NK-92 (cell line): Measurements from ENCODE around the gene DSCAML1.

Source experiments
- DNase-seq: peaks from one replicate; lab custom pipeline; 2025; ENCODE audit not compliant: unreplicated experiment; lab: John Stamatoyannopoulos, UW

DSCAML1 gene

DNA sequence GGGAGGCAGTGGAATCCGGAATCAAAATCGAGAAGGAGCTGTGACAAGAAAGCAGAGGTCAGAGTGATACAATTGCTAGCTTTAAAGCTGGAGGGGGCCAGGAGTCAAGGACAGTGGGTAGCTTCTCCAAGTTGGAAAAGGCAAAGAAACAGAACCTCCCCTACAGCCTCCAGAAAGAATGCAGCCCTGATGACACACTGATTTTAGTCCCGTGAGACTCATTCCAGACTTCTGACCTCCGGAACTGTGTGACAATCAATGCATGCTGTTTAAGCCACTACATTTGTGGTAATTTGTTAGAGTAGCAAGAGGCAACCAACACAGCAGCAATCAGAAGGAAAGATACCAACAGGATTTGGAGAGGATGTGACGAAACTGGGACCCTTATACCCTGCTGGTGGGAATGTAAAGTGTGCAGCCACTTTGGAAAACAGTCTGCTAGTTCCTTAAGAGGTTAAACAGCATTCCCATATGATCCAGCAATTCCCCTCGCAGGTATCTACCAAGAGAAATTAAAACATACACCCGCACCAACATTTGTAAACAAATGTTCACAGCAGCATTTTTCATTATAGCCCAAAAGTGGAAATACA is 66.7 kb downstream of the DSCAML1 start:
- DNase-seq = no peak

DNA sequence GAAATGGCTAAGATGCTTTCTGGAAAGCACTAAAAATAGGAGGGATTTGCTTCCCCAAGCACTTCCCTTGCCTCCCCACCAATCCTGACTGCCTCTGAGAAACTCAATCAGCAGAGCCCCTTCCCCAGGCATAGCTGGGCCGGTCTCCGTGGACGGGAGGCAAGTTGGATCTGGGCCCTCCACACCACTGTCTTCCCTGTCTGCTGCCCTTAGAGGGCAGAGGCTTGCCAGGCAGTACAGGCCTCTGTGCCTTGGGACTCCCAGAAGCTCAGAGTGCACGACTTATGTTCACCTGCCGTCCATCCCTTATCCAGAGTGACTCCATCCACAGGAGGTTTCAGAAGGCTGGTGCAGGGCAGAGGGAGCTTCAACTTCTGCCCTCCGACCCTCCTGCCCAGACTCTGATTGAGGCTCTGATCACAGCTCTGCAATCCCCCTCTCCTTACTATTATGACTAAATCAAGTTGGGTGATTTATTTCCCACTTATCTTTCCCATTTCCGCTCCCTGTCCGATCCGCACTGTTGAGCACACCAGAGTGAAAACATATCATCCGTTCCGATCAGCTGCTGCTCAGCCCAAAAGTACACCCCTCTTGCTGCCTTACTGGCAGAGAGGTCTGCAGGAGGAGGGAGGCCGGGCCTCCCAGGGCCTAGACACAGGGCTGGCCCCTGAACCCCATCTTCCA is 71.8 kb downstream of the DSCAML1 start:
- DNase-seq = no peak

DNA sequence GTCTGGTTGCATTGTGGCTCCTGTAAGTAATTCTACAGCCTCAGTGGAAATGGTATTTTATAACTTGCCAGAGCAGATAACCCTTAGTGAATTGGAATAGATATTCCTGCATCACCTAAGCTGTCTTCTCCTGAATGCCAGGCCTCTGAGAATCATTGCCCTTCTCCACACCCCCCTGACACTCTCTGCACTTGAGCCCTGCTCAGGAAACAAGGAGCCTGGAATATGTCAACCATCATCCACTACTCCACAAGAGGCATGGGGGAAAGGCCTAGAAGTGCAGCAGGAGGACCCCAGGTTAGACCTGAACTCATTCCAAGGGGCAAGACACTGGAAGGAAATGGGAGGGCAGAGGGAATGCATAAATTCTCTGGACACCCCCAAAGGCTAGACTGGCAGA is 72.4 kb downstream of the DSCAML1 start:
- DNase-seq = no peak

DNA sequence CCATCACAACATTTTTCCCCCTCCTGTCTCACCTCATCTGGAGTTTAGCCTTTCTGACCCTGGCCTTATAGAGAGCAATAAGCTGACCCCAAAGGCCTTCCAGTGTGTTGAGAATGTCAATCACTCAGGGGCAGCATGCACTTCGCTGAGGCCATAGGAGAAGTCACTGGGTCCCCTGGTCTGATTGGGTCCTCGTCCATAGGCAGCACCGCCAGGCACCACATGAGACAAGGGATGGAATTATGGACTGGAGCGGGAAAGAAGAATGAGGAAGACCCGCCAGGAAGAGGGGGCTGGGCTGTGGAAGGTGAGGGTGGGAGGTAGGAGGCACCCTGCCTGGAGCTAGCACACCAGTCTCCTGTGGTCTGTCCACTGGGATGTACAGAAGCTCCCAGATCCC is 72.9 kb downstream of the DSCAML1 start:
- no peak for DNase-seq

DNA sequence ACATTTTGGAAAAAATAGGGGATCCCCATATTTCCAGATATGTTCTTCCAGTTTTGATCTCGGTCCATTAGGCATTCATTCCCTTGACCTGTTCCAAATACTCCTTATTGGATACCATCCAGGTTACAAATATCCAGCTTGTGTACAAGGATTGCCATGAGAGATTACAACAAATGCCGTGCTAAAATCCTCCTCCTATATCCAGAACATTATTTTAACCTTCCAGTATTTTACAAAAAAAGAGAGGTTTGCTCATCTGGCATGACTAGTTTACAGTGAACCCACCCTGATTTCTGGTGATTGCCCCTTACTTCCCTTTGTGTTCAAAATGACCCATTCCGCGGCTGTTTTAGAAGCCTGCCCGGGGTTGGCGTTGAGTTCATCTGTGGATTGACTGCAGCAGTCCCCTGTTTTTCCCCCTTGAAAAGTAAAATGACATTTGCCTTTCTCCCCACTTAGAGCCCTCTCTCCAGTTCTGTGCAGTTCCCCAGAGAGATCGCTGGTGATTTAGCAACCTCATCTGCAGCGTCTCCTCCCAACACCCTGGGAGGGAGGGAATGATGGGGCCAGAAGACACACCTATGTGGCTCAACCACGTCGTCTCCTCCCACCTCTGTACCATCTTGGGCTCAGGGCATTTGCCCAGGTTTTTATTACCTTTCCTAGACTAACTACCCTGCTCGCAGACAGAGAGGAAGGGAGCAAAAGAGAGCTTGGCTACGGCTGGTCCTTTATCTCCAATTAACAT is 73.6 kb downstream of the DSCAML1 start:
- DNase-seq = no peak

DNA sequence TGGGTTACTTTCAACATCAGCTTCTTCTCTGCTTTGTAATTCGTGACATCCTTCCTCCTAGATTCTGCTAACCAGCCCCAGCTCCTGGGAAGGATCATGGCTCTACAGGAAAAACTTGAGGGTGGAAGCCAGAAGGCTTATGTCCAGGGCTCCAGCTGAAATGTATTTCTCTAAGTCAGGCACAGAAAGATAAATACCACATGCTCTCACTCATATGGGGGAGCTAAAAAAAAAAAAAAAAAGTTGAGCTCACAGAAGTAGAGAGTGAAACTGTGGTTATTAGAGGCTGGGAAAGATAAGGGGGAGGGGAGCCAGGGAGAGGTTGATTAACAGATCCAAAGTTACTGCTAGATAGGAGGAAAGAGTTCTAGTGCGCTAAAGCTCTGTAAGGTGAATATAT is 74.9 kb downstream of the DSCAML1 start:
- no peak for DNase-seq

DNA sequence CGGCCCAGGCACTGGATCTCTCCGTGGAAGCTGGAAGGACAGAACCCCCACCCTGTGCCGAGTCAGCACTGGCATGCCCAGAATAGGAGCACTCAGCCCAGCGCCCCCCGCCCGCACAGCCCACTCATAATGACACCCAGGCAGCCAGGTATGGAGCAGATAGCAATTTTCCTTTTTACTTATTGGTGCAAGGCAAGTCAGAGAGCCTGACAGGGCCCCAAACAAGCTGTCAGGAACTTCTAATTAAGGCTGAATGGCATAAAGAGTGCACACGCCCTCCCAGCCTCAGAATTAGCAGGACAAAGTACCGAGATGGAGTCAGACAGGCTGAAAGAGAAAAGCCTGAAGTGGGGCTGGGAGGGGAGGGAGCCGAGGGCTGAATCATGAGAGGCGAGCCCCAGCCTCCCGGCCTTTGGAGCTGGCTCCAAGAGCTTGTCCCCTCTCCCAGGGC is 76.9 kb downstream of the DSCAML1 start:
- no peak for DNase-seq

DNA sequence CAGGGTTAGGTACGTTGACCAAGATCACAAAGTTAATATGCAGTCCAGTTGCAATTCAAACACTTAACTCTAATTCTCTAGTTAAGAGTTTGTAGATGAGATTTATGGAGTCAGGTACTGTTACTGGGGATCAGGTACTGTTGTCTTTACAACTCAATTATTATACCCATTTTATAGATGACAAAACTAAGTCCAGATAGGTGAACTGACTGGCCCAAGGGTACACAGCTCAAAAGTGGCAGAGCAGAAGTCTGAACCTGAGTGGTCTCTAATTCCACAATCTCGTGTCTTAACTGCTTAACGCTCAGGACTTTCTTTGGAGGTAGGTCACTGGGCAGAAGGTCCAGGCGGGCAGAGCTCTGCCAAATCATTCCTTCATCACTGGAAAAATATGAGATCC is 77.5 kb downstream of the DSCAML1 start:
- no peak for DNase-seq

DNA sequence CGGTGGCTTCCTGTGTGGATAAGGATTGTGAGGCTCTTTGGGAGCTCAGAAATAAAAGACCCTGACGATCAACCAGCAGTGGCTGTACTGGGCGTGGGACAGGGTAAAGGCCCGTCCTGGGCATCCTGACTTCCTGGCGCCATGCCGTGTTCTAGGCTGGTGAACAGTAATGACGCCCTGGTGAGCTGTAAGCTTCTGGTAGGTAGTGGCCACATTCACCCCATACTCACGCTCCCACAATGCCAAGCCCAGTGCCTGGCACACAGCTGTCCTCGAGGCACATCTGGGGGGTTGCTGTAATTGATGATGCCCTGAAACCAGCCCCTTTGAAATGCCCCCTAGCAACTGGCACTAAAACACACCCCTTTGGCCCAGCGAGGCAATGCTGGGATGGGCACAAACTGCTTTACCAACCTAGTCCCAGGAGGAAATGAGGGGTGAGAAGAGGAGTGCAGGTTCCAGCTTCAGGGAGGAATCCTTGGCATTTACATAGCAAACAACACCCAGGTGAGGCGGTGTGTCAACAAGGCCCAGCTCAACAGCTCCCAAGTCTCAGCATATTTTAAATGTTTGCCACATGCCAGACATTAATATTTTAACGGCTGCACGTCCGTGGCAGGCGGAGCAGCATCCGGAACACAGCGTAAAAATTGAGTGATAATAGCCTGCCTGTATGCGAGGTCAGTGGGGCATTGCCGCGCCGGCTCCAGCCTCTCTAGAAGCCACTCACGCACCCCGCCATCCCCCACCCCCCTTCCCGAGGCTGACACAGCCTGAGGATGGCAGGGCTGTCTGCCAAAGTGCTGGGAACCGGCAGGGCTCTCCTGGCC is 79.3 kb downstream of the DSCAML1 start:
- DNase-seq = no peak

DNA sequence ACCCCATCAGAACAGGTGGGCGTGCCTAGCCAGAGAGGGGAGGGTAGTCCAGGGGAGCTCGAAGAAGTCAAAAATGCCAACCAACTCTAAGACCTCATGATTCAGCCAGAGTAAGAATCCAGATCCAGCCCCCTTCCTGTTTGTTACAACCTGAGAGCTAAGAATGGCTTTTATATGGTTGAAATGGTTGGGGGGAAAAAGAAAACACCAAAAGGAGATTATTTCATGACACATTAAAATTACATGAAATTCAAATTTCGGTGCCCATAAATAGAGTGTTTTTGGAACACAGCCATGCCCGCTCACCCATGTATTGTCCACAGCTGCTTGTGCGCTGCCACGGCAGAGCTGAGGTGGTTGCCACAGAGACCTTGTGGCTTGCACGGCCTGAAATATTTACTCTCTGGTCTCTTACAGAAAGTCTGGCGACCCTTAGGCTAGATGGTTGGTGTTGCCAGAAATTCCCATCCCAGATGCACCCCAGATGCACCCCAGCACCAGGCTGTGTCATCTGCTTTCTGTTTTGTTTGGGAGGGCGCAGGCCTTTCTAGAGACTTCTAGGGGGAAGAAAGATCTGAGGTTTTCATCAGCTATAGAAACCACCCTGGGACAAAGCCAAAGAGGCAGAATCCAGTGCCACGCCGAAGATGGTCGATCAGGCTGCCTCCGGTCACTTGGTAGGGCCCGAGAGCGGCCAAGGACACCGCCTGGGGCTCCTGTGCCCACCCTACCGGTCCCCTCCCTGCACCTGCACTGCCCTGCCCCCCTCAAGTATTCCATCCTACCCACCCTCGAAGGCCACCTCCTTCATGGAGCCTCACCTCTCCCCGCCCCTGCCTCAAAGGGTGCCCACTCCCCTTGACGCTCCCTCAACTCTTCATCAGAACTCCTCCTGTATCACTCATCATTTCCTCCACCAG is 80.2 kb downstream of the DSCAML1 start:
- DNase-seq = no peak

DNA sequence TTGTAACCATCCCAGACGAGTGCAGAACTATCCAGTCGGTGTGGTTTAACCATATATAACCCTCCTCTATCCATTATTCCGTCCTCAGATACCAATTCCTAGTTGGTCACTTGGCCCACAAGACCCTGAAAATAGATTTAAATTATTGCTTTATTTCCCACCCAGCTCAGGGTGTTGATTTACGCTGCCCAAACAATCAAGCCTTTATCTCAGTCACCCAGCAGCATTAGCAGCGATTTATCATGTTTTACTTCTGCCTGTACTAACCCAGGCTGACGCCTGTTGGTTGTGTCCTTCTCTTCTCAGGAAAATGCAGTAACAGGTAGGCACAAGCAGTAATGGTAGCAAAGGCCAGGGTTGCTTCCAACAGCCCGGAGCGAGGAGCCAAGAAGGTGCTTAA is 81.2 kb downstream of the DSCAML1 start:
- no peak for DNase-seq

DNA sequence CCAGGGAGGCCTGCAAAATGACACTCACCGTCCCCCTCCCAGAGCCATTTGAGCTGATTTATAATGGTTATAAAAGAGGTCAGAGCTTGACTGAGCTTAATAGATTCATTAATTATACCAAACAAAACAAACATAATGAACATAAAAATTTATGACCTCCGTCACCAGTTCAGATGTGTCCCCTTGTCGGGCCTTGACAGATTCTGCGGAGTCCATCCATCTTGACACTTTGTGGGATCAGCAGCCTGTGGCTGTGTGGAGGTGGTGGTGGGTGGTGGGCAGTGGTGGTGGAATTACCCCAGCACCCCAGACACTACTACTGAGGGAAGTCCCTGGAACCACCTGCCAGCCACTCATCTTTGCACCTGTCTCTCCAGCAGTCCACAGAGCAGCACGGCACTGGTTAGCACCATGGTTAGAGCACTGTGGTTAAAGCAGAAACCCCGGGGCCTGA is 83.5 kb downstream of the DSCAML1 start:
- no peak for DNase-seq

DNA sequence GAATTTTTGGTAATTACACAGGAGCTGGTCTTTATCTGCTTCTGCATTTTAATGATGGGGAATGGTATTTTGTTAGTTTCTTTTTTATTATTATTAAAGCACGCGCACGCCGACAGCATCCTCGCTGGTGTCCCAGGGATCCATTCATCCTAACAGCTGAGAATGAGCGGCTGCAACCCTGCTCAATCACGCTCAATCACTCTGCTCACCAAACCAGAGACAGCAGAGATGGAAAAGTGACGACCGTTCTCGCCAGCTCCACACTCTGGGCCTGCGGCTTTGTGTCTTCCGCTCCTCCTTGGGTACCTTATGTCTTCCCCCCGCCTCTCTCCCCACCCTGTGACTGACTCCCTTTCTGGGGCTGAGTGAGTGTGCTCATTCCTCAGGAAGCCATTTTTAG is 84.5 kb downstream of the DSCAML1 start:
- DNase-seq = no peak

DNA sequence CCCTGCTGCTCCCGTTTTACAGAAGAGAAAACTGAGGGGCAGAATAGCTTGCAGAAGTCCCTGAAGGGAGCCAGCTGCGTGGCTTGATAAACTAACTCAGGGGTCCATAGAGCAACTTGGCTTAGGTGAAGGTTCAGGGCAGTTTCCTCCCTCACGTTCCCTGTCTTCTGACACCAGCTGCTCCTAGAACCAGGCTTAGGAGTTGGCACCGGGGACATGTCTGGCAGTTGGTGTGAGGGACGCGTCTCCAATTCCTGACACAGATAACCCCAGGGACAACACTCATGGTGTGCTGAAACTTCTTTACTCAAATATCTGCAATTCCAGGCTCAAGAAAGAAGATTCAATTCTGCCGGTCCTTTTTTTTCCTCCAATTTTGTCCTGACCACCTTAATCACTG is 85.7 kb downstream of the DSCAML1 start:
- DNase-seq = no peak

DNA sequence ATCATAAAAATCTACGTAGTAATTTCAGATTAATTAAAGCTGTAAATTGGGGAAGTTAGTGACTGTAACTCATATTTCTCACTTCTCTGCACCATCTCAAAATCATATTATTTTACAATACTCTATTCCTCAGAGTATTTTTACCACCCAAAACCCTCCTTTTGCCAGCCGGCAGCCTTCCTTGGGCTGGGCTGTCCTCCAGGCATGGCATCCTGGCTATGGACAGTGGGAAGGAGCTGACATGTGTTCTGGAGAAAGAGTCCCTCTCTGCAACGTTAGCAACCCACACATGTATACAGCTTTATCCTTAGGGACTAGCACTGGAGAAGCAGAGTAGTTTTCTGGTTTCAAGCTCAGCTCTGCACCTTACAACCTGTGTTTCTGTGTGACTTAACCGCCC is 86.8 kb downstream of the DSCAML1 start:
- DNase-seq = no peak

DNA sequence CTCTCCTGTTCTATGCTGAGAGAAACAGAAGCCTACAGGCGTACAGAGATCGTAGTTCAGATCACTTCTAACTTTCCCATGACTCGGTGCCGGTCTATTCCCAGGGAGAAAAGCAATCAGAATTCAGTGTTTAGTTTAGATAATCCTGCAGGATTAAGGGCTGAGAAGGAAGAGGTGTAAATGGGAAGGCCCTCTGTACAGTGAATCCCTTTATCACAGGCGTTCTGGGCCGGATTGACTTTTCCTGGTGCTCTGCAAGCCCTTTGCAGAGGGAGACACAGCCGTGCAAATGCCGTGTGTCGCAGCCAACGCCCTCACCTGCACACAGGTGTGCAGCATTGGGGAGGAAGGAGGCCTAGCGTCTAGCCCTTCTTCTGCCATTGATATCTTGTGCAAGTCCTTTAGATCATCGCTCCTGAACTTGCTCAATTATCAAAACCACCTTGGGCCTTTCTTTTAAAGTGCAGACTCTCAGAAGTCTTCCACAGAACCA is 90.6 kb downstream of the DSCAML1 start:
- no peak for DNase-seq

DNA sequence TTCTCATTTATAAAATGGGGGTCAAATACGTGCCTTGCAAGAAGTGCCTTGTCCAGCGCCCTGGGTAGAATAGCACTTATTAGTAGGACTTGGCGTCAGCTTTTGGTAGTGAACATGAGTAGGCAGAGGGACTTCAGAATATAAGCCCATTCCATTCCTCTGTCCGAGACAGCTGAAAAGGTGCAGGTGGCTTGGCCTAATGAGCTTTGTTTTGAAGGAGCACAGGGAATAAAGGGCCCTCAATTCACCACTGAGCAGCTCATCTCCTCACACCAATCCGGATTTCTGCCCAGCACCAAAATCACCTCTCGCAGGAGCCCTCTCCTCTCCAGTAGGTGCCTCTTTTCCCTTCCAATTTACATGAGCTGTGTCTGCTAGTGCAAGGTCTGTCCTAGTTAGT is 91.2 kb downstream of the DSCAML1 start:
- DNase-seq = no peak

DNA sequence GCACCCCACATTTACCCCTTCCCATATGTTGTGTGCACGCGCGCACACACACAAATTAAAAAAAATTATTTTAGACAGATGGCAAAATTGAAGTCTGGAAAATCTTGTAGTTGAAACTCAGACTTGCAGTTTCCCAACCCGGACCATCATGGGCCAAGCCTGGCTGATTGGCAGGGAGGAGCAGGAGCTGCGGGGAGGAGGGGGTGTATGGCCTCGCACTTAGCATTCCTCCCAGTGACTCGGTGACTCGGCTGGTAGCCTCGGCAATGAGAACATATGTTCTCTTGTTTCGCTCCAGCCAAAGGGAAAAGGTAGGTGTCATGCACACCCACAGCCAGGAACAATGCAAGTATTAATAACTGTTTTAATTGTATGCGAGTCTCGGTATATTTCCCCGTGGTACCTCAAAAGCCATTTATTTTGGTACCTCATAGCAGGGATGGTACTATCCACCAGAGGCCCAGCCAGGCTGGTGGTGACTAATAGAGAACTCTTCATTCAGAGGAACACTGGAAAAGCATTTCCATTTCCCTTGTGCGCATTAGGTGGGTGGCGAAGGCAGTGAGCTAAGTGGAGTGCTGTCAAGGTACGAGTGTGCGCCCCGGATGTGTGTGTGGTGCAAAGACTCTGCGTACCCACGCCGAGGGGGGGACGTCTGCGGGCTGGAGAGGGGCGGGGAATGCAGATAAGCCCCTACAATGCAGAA is 92.5 kb downstream of the DSCAML1 start:
- no peak for DNase-seq

DNA sequence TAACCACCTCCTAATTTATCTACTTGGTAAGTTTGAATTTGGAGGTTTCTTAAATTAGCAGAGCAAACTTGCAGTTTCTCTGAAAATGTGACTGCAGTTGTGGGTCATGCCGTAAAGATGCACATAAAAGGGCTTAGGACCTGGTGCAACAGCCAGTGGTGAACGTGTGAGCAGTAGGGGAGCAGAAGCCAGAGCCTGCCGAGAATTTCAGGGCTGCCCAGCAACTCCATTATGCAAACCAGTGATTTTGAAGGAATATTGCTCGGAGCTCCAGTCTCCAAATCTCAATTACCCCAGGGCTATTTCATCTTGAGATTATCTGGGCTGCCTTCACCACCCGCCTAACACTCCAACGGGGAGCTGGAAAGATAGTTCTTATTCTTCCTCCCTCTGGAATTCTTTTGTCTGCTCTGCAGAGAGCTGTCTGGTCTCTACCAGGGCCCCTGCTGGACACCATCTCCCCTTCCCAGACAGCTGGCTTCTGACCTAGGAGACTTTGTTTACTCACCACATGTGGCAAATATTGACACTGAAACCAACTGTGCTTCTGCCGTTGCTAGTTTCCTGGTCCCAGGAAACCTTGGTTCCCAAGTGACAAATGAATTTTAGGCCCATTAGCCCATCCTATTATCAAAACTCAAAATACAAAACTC is 93.9 kb downstream of the DSCAML1 start:
- DNase-seq = no peak
